Memory B cell (primary cell): ENCODE results near the gene IGFL4.

Experiments used
- ATAC-seq: fragments of 150-1000 bp; cut with Tn5 transposase; 2 replicates; pipeline ENCODE4 v1.10.0; 2021; ENCODE audit warnings: low read depth, mild to moderate bottlenecking, moderate library complexity
- DNase-seq, 2 donors: peaks; one replicate each; pipeline ENCODE4 v3.0.0; 2022; ENCODE audit warnings: low spot score in 2 of 2
- H3K27ac Mint-ChIP-seq: one replicate; pipeline ENCODE4 v1.8.0; 2022; ENCODE audit warnings: mild to moderate bottlenecking, moderate library complexity, mixed read lengths
- H3K27me3 Mint-ChIP-seq: one replicate; pipeline ENCODE4 v1.8.0; 2022; ENCODE audit warnings: mixed read lengths
- H3K36me3 Mint-ChIP-seq: one replicate; pipeline ENCODE4 v1.8.0; 2022; ENCODE audit warnings: mild to moderate bottlenecking, mixed read lengths
- H3K4me1 Mint-ChIP-seq: one replicate; pipeline ENCODE4 v1.8.0; 2022; ENCODE audit warnings: mixed read lengths
- H3K4me3 Mint-ChIP-seq: one replicate; pipeline ENCODE4 v1.8.0; 2022; ENCODE audit warnings: mild to moderate bottlenecking, moderate library complexity, mixed read lengths
- H3K9me3 Mint-ChIP-seq: one replicate; pipeline ENCODE4 v1.8.0; 2022; ENCODE audit warnings: mixed read lengths

Gene IGFL4

DNA sequence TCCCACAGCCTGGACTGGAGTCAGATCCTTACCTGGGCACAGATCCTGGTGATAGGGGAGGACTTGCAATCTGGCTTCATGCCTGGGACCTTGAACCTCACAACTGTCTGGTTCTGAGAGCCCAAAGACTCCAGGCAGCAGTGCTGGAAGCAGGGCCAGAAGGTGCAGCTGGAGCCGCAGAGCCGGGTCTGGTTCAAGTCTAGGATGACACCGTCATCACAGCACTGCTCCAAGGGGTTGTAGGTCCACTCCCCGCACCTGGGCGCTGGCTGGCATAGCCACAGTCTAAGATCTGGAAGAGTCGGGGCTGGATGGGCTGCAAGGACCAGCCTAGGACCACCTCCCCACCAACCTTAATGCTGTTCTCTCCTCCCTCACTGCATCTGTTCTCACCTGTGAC is 677 bp downstream of the IGFL4 start:
- Mint-ChIP-seq H3K4me1 (no peaks in the 10 kb centered on the region), H3K9me3 (peaks cover 3% of the 10 kb centered on the region), H3K4me3 (no peak overlapping the region), H3K36me3 (peaks cover 3% of the 10 kb centered on the region), H3K27me3 (peaks cover 22% of the 10 kb centered on the region), H3K27ac (no peak overlapping the region)
- ATAC-seq, result no peak
- no peak for DNase-seq

- H3K36me3 Mint-ChIP-seq, result peaks cover 1% of the 10 kb centered on the region
- peaks cover 16% of the 10 kb centered on the region for H3K27me3 Mint-ChIP-seq
- no peak overlapping the region for H3K27ac Mint-ChIP-seq
- no peaks in the 10 kb centered on the region for H3K4me1 Mint-ChIP-seq
- no peak overlapping the region for H3K4me3 Mint-ChIP-seq
- no peak for ATAC-seq
- H3K9me3 Mint-ChIP-seq, result no peaks in the 10 kb centered on the region
- DNase-seq, result no peak
These were observed 4.1 kb downstream of the IGFL4 start for GRCh38 chr19:46036744-46037128.

- Mint-ChIP-seq H3K9me3 (no peaks in the 10 kb centered on the region), H3K4me3 (no peak overlapping the region), H3K27ac (no peak overlapping the region), H3K4me1 (no peaks in the 10 kb centered on the region), H3K27me3 (peaks cover 14% of the 10 kb centered on the region), H3K36me3 (peaks cover 1% of the 10 kb centered on the region)
- DNase-seq, result no peak
- no peak for ATAC-seq
These were observed 4.6 kb downstream of the IGFL4 start for GRCh38 chr19:46035986-46036743.

- no peak overlapping the region for H3K4me3 Mint-ChIP-seq
- peaks cover 10% of the 10 kb centered on the region for H3K27me3 Mint-ChIP-seq
- H3K4me1 Mint-ChIP-seq, result no peaks in the 10 kb centered on the region
- H3K36me3 Mint-ChIP-seq, result peaks cover 1% of the 10 kb centered on the region
- H3K27ac Mint-ChIP-seq, result no peak overlapping the region
- DNase-seq, result no peak
- no peak for ATAC-seq
- H3K9me3 Mint-ChIP-seq, result no peaks in the 10 kb centered on the region
These were observed 5.3 kb downstream of the IGFL4 start for GRCh38 chr19:46035546-46035945.

DNA sequence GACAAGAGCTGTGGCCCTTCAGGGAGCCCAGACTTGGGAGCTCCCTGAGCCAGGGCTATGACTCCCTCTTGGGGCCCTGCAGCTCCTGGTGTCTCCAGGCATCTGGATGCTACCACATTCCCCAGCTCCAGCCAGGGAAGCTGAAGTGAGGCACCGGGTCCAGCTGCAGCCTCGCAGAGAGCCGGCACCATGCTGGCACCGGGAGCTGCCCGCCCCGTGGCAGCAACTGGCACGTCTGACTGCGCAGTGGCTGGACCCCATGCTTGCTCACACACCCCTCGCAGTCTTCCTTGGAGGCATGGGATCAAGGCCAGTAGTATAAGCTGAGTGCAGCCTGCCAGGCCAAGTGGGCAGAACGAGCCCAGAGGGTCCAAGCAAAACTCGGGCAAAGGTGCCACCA is 7.4 kb downstream of the IGFL4 start:
- H3K36me3 Mint-ChIP-seq, result peaks cover 1% of the 10 kb centered on the region
- H3K9me3 Mint-ChIP-seq, result no peaks in the 10 kb centered on the region
- H3K4me1 Mint-ChIP-seq, result peaks cover 2% of the 10 kb centered on the region
- no peak overlapping the region for H3K27ac Mint-ChIP-seq
- no peak overlapping the region for H3K4me3 Mint-ChIP-seq
- ATAC-seq (no peak), DNase-seq (no peak)
- peaks cover 8% of the 10 kb centered on the region for H3K27me3 Mint-ChIP-seq

DNA sequence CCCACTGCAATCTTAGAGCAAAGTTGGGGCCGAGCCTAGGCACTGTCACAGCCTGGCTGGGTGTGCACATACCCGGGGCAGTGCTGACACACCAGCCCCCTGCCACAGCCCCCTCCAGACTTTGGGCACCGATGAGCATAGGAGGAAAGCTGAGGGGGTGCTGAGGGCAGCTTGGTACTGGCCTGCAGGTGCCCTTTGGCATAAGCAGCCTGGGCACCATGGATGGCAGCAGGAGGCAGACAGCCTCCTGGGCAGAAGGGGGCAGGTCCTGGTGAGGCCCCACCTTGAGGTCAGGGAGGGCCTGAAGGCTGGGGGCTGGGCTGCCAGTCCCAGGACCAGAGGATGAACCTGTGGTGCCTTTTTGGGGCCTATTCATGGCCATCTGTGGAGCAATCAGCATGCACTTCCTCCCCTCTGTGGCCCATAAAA is 8.2 kb downstream of the IGFL4 start:
- H3K36me3 Mint-ChIP-seq, result peaks cover 1% of the 10 kb centered on the region
- no peak for ATAC-seq
- H3K4me1 Mint-ChIP-seq, result peaks cover 2% of the 10 kb centered on the region

DNA sequence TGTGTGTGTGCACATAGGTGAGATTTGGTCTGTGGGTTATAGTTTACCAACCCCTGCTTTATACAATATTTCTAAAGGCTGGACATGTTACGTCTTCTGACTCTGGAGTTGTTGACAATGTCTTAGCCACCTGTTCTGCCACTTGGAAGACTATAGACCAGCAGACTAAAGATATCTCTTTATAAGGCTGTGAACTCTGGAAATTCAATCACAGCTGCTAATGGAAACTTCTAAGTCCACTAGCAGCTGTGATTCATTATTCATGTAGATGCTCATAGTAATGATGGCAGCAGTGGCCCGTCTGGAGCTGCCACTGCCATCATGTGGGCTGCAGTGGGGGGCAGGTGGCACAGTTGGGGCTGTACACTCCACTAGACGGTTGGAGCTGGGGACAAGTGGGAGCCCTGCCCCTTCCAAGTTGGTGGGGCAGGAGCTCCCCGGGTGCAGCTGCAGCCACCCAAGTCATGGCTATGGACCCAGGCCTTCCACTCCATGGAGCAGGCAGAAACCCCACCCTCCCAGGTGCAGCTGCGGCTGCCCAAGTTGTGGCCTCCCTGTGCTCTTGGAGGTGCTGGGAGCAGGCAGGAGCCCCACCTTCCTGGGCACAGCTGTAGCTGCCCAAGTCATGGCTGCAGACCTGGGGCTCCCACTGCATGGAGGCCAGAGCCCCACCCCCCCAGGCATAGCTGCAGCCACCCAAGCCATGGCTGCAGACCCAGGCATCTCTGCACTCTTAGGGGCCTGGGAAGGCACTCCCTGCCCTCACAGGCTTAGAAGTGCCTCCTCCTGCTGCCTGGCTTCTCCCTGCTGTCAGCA is 8.8 kb downstream of the IGFL4 start:
- H3K36me3 Mint-ChIP-seq, result peaks cover 1% of the 10 kb centered on the region
- H3K9me3 Mint-ChIP-seq, result no peaks in the 10 kb centered on the region
- H3K4me3 Mint-ChIP-seq, result no peak overlapping the region

More for the DNA sequence above, 8.2 kb downstream of the IGFL4 start:
- H3K27me3 Mint-ChIP-seq, result peaks cover 8% of the 10 kb centered on the region
- H3K4me3 Mint-ChIP-seq, result no peak overlapping the region
- H3K27ac Mint-ChIP-seq, result no peak overlapping the region
- no peaks in the 10 kb centered on the region for H3K9me3 Mint-ChIP-seq
- no peak for DNase-seq

DNA sequence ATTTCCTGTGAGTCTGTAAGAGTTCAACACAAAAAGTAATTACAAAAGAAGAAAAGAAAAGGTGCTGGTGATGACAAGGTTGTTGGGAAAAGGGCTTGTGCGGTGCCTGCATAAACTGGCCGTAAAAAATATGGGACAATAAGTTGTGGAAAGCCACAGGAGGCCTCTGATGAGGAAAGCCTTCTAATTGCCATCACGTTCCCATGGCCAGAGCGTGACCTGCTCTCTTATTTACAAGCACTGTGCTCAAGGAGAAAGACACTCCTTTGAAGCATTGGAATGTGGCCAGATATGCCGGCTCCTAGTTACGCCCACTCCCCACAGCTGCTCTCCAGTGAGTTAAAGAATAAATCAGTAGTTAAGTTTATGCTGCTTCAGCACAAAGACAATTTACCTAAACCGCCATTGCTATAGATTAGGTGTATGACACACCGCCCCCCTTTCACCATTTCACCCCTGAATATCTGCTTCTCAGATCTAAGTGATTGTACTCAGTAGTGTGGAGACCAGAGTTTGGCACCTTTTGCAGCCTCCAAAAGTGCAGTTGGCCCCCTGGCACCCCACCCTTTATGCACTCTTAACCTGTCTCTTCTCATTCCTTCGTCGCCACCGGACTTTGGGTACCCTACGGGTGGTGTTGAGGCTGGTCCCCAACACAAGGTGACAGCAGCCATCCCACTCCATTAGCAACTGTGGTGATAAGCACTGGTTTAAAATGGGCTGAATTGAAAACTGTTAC is 9.8 kb downstream of the IGFL4 start:
- DNase-seq (no peak), ATAC-seq (no peak)
- Mint-ChIP-seq H3K4me3 (no peak overlapping the region), H3K4me1 (peaks cover 2% of the 10 kb centered on the region), H3K27me3 (peaks cover 16% of the 10 kb centered on the region), H3K36me3 (peaks cover 1% of the 10 kb centered on the region), H3K27ac (no peak overlapping the region), H3K9me3 (no peaks in the 10 kb centered on the region)

More for the DNA sequence above, 8.8 kb downstream of the IGFL4 start:
- ATAC-seq (no peak), DNase-seq (no peak)
- peaks cover 8% of the 10 kb centered on the region for H3K27me3 Mint-ChIP-seq
- no peak overlapping the region for H3K27ac Mint-ChIP-seq
- peaks cover 2% of the 10 kb centered on the region for H3K4me1 Mint-ChIP-seq

DNA sequence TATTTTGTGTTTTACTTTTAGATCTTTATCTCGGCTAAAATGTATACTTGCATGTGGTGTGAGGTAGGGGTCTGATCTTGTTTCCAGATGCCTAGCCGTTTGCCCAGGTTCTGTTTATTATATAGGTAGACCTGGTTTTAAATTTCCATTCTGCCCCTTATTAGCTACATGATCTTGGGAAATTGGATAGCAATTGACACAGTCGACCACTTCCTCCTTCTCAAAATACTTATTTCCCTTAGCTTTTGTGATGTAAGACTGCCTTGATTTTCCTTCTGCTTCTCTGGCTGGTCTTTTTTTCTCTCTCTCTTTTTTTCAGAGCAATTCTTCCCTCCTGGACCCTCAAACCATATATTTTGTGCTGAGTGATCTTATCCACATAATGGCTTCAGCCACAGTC is 15.0 kb downstream of the IGFL4 start:
- H3K4me1 Mint-ChIP-seq, result peaks cover 4% of the 10 kb centered on the region
- no peaks in the 10 kb centered on the region for H3K36me3 Mint-ChIP-seq
- H3K27me3 Mint-ChIP-seq, result peaks cover 20% of the 10 kb centered on the region
- ATAC-seq, result no peak
- DNase-seq, result no peak
- no peak overlapping the region for H3K4me3 Mint-ChIP-seq
- H3K27ac Mint-ChIP-seq, result no peak overlapping the region
- no peaks in the 10 kb centered on the region for H3K9me3 Mint-ChIP-seq

DNA sequence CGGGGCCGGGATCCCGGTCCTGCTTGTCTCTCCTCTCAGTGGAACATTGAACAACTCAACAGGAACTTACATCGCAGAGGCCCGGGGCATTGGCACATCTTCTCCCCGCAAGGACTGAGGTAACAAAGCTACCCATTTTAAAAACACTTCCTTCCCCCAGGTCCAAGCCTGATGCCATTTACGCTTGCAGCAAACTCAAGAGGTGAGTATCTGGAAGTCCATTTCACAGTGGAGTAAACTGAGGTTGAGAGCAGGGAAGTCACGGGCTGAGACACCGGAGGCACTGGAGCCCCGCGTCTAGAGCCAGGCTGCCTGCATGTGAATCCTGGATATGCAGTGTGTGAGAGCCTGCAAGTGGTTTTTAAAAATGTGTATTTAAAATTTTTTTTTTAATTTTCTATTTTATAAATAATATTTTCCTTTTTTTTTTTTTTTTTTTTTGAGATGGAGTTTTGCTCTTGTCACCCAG is 17.5 kb downstream of the IGFL4 start:
- ATAC-seq, result no peak
- H3K4me1 Mint-ChIP-seq, result peaks cover 3% of the 10 kb centered on the region
- no peaks in the 10 kb centered on the region for H3K36me3 Mint-ChIP-seq
- H3K27ac Mint-ChIP-seq, result no peak overlapping the region
- H3K27me3 Mint-ChIP-seq, result peaks cover 17% of the 10 kb centered on the region
- no peak for DNase-seq
- H3K4me3 Mint-ChIP-seq, result no peak overlapping the region
- no peaks in the 10 kb centered on the region for H3K9me3 Mint-ChIP-seq

- H3K36me3 Mint-ChIP-seq, result no peaks in the 10 kb centered on the region
- DNase-seq (no peak), ATAC-seq (no peak)
- no peaks in the 10 kb centered on the region for H3K9me3 Mint-ChIP-seq
- no peak within 1 kb of the TSS for H3K4me3 Mint-ChIP-seq
- H3K27me3 Mint-ChIP-seq, result peaks cover 17% of the 10 kb centered on the region
- peaks cover 3% of the 10 kb centered on the region for H3K4me1 Mint-ChIP-seq
- H3K27ac Mint-ChIP-seq, result no peak within 1 kb of the TSS
These were observed 18.1 kb downstream of the IGFL4 start, which contains the start of gene PGLYRP1 for GRCh38 chr19:46022431-46023310. Gene PGLYRP1 (minus strand): TSS chr19:46023053. CDS start chr19:46023021, 32 bp downstream.

- Mint-ChIP-seq H3K4me3 (no peak overlapping the region), H3K27me3 (peaks cover 17% of the 10 kb centered on the region)
- ATAC-seq, result no peak
These were observed 18.8 kb downstream of the IGFL4 start for GRCh38 chr19:46022061-46022430.

DNA sequence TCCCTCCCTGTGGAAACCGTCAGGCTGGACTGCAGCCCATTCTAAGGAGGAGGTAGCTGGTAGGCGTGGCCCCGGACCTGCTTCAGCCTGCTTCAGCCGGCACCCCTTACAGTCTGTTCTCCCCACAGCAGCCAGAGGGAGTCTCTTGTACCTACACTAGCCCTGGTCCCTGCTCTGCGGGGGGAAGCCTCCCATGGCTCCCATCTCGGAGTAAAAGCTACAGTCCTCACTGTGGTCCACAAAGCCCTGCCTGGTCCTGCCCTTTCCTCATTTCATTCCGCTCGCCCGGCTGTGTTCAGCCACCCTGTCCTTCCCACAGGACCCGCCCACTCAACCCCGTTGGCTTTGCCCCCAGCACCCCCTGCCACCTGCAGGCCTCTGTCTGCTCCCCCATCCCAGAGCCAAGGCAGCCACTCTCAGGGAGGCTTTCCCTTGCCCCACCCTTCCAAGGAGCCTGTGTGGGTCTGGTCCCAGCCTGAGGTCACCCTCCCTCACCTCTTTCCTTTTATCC is 19.2 kb downstream of the IGFL4 start:
- DNase-seq, result no peak
- H3K36me3 Mint-ChIP-seq, result no peaks in the 10 kb centered on the region
- H3K9me3 Mint-ChIP-seq, result no peaks in the 10 kb centered on the region
- no peak overlapping the region for H3K27ac Mint-ChIP-seq
- no peak overlapping the region for H3K4me3 Mint-ChIP-seq
- peaks cover 6% of the 10 kb centered on the region for H3K4me1 Mint-ChIP-seq
- no peak for ATAC-seq
- H3K27me3 Mint-ChIP-seq, result peaks cover 15% of the 10 kb centered on the region

More at GRCh38 chr19:46022061-46022430, 18.8 kb downstream of the IGFL4 start:
- no peak overlapping the region for H3K27ac Mint-ChIP-seq
- peaks cover 3% of the 10 kb centered on the region for H3K4me1 Mint-ChIP-seq
- no peaks in the 10 kb centered on the region for H3K9me3 Mint-ChIP-seq
- DNase-seq, result no peak
- no peaks in the 10 kb centered on the region for H3K36me3 Mint-ChIP-seq
